K562 (cell line): Measurements from ENCODE around the gene TKTL1. TPM values are rescaled to one million over a fixed set of nuclear protein-coding genes. Genes with fewer than 3 reads are reported as not detected.
A peak's percentile ranks its signal among the peaks of the same experiment; 100 is the strongest.

ENCODE experiments used
- BCOR ChIP-seq: fragments of 450-650 bp; IDR thresholded peaks from 2 replicates; pipeline ENCODE4 v1.6.1; 2016
- BRCA1 ChIP-seq, 2 experiments: fragments of 450-650 bp in 1 of 2; sonication (generic) in 1 of 2; formaldehyde crosslinking in 1 of 2; IDR thresholded peaks; 2 replicates each; pipeline versions ENCODE4 v1.5.0 to v1.6.1; 2017 to 2020; ENCODE audit warnings: mild to moderate bottlenecking in 1 of 2, missing genetic modification reagents in 1 of 2
- CBFA2T2 ChIP-seq: fragments of 450-650 bp; conservative IDR thresholded peaks from 2 replicates; pipeline ENCODE4 v1.6.1; 2017; ENCODE audit warnings: mild to moderate bottlenecking
- CTBP1 ChIP-seq: fragments of 450-650 bp; IDR thresholded peaks from 2 replicates; pipeline ENCODE4 v1.6.1; 2016; ENCODE audit warnings: borderline replicate concordance
- ETS2 ChIP-seq: IDR thresholded peaks from 2 replicates; pipeline ENCODE4 v1.6.1; 2016; ENCODE audit warnings: borderline replicate concordance, missing genetic modification characterization, mild to moderate bottlenecking, moderate library complexity, missing compliant biosample characterization; ENCODE audit not compliant: poor library complexity, severe bottlenecking
- GATAD2B ChIP-seq: fragments of 450-650 bp; IDR thresholded peaks from 2 replicates; pipeline ENCODE4 v1.6.1; 2017; ENCODE audit warnings: mild to moderate bottlenecking, borderline replicate concordance
- HES1 ChIP-seq: fragments of 450-650 bp; IDR thresholded peaks from 2 replicates; pipeline ENCODE4 v1.6.1; 2016; ENCODE audit warnings: low read depth, mild to moderate bottlenecking, moderate library complexity
- KLF13 ChIP-seq: fragments of 450-650 bp; IDR thresholded peaks from 2 replicates; pipeline ENCODE4 v1.6.1; 2016; ENCODE audit warnings: missing genetic modification characterization, low read depth, mild to moderate bottlenecking, missing compliant biosample characterization, moderate library complexity, borderline replicate concordance
- LCOR ChIP-seq: sonication (generic); formaldehyde crosslinking; IDR thresholded peaks from 2 replicates; pipeline ENCODE4 v1.8.0; 2022; ENCODE audit warnings: mild to moderate bottlenecking, missing genetic modification reagents
- MEIS2 ChIP-seq: fragments of 450-650 bp; IDR thresholded peaks from 2 replicates; pipeline ENCODE4 v1.6.1; 2014; ENCODE audit warnings: mild to moderate bottlenecking; ENCODE audit not compliant: partially characterized antibody
- MTA2 ChIP-seq: fragments of 450-650 bp; IDR thresholded peaks from 2 replicates; pipeline ENCODE4 v1.6.1; 2016; ENCODE audit warnings: low read depth
- NCOA6 ChIP-seq: fragments of 450-650 bp; IDR thresholded peaks from 2 replicates; pipeline ENCODE4 v1.6.1; 2017; ENCODE audit warnings: mild to moderate bottlenecking
- NCOR1 ChIP-seq: fragments of 450-650 bp; IDR thresholded peaks from 2 replicates; pipeline ENCODE4 v1.6.1; 2016; ENCODE audit warnings: mild to moderate bottlenecking, moderate library complexity
- POLR2G ChIP-seq: fragments of 200-400 bp; formaldehyde crosslinking; IDR thresholded peaks from 2 replicates; pipeline ENCODE4 v1.6.1; 2017; ENCODE audit warnings: low read depth, mild to moderate bottlenecking, antibody characterized with exemption, low read length, moderate library complexity
- SAP30 ChIP-seq: fragments of 200-600 bp; sonication (generic); IDR thresholded peaks from 2 replicates; pipeline ENCODE4 v1.6.1; 2012; ENCODE audit warnings: borderline replicate concordance, low read depth, mild to moderate bottlenecking, moderate library complexity, low read length, control low read depth, inconsistent platforms; ENCODE audit not compliant: insufficient read depth, poor library complexity, severe bottlenecking
- SMARCA5 ChIP-seq: fragments of 450-650 bp; IDR thresholded peaks from 2 replicates; pipeline ENCODE4 v1.6.1; 2016
- STAT5B ChIP-seq: fragments of 250-450 bp; sonication (Bioruptor Pico); IDR thresholded peaks from 2 replicates; pipeline ENCODE4 v1.8.0; 2021; ENCODE audit warnings: mild to moderate bottlenecking, inconsistent platforms
- TEAD2 ChIP-seq: fragments of 450-650 bp; IDR thresholded peaks from 2 replicates; pipeline ENCODE4 v1.6.1; 2016; ENCODE audit warnings: missing genetic modification characterization, control low read depth, missing compliant biosample characterization
- TFAM ChIP-seq: fragments of 250-450 bp; sonication (Bioruptor Pico); conservative IDR thresholded peaks from 2 replicates; pipeline ENCODE4 v1.5.0; 2021; ENCODE audit warnings: mild to moderate bottlenecking, moderate library complexity
- TSHZ1 ChIP-seq: fragments of 250-450 bp; sonication (Bioruptor Pico); IDR thresholded peaks from 2 replicates; pipeline ENCODE4 v1.4.0; 2020; ENCODE audit warnings: mild to moderate bottlenecking, moderate library complexity
- ZBTB9 ChIP-seq: fragments of 450-650 bp; formaldehyde crosslinking; IDR thresholded peaks from 2 replicates; pipeline ENCODE4 v1.4.0; 2020; ENCODE audit warnings: mild to moderate bottlenecking, moderate library complexity
- ZKSCAN1 ChIP-seq: fragments of 150-350 bp; IDR thresholded peaks from 2 replicates; pipeline ENCODE4 v1.6.1; 2016; ENCODE audit warnings: low read depth, low read length
- ZNF146 ChIP-seq: IDR thresholded peaks from one replicate; pipeline ENCODE4 v1.6.1; 2018; ENCODE audit warnings: missing compliant biosample characterization; ENCODE audit not compliant: unreplicated experiment
- ZNF217 ChIP-seq: sonication (generic); formaldehyde crosslinking; IDR thresholded peaks from 2 replicates; pipeline ENCODE4 v1.8.0; 2022; ENCODE audit warnings: mild to moderate bottlenecking, missing genetic modification reagents
- ZSCAN32 ChIP-seq: fragments of 450-650 bp; formaldehyde crosslinking; IDR thresholded peaks from 2 replicates; pipeline ENCODE4 v1.4.0; 2020; ENCODE audit warnings: mild to moderate bottlenecking, moderate library complexity
- polyA plus RNA-seq, 8 experiments: library from polyadenylated mRNA; depleted of rRNA in 4 of 8; stranded (reverse) in 5 of 8; unstranded in 3 of 8; fragments of >200 nt; fragmentation: Nextera tagmentation in 2 of 8; fragmentation: Illumina TruSeq in 1 of 8; extraction: Ambion mirVana in 2 of 8; extraction: Trizol in 1 of 8; gene quantifications; 2 replicates each; pipeline versions ENCODE4 v1.2.1 to v1.2.3, GENCODE V29; 2011 to 2014; ENCODE audit warnings: inconsistent platforms in 1 of 8, missing spikeins in 1 of 8
- total RNA-seq, 7 experiments: library from RNA; depleted of rRNA in 6 of 7; stranded (reverse); fragments of >200 nt in 6 of 7; fragmentation: Illumina TruSeq in 2 of 7; extraction: Trizol in 2 of 7; gene quantifications; 2 replicates each; pipeline versions ENCODE4 v1.2.1 to v1.2.3, GENCODE V29; 2011 to 2021; ENCODE audit warnings: low replicate concordance in 1 of 7

The TKTL1 gene
- total and polyA plus RNA-seq, 9 of the 15 experiments (the other 6 are each of a cell fraction or from before 2014, with no cell fraction given) = 0.18 to 0.71 (median 0.38) TPM

GRCh38 chrX:154371017-154371788 is 75.6 kb downstream of the TKTL1 start (continued):
- TF ChIP-seq TSHZ1 = no peak
- no peak for TF ChIP-seq HES1
- TF ChIP-seq NCOA6 = no peak
- no peak for TF ChIP-seq GATAD2B
- no peak for TF ChIP-seq CBFA2T2
- TF ChIP-seq NCOR1 = 0 out of 2 replicates have a peak, but pooled peaks have one; percentile 23
- TF ChIP-seq KLF13 (tag) = peak; percentile 68; the same call in 1 of the 2 replicates
- 0 out of 2 replicates have a peak, but pooled peaks have one; percentile 19 for TF ChIP-seq BCOR
- no peak for TF ChIP-seq ZKSCAN1
- peak; percentile 7 for TF ChIP-seq SAP30
- peak; percentile 90 for TF ChIP-seq TEAD2 (tag)
- no peak for TF ChIP-seq BRCA1 (IDR thresholded peaks at IDR 0.05)
- TF ChIP-seq BRCA1 (CRISPR knock-in tag; IDR thresholded peaks at IDR 0.05) = no peak
- no peak for TF ChIP-seq ZNF146 (CRISPR knock-in tag)
- peak; percentile 91 for TF ChIP-seq CTBP1
- TF ChIP-seq TFAM (CRISPR knock-in tag) = no peak
- no peak for TF ChIP-seq ETS2 (tag)
- TF ChIP-seq SMARCA5 = no peak
- peak; percentile 83; the same call in 1 of the 2 replicates for TF ChIP-seq LCOR (CRISPR knock-in tag)
- no peak for TF ChIP-seq MEIS2
- TF ChIP-seq ZSCAN32 (CRISPR knock-in tag) = no peak
- TF ChIP-seq ZBTB9 = 0 out of 2 replicates have a peak, but pooled peaks have one; percentile 38
- peak; percentile 100 for TF ChIP-seq POLR2G
- no peak for TF ChIP-seq STAT5B
- no peak for TF ChIP-seq ZNF217 (CRISPR knock-in tag)
- TF ChIP-seq MTA2 = no peak
